ENCODE measurements around the gene ANKRD44. TPM values are rescaled to one million over a fixed set of nuclear protein-coding genes. Genes with fewer than 3 reads are reported as not detected.

Gene ANKRD44
- total RNA-seq, 4 donors from 2014 or later: 24.4 to 51.8 (median 35.7) TPM

DNA sequence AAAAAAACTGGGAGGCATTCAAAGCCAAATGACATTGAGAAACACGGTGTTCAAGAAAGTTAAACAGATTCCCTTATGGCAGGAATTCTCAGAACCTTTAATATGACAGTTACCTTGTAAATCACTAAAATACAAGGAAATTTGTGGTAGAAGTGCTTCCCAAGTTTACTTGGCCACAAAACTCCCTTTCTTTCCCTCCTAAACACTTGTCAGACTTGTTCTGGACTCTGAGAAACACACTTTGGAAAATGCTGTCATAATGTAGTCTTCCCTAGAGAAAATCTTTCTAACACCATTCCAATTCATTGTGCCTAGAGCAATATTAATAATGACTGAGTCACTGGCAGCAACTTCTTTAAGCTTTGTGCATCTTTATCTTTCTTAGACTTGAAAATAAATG lies 140.4 kb downstream of the ANKRD44 start:
- WGBS, 2 donors (ENCODE audit: low coverage in 1 of 2): 10 to 14% methylated on average over 1 of the region's 1 CpG
- Histone ChIP-seq H3K36me3 (no peaks in the 10 kb centered on the region), H3K27me3 (no peaks in the 10 kb centered on the region), H3K9me3 (no peaks in the 10 kb centered on the region), H3K4me3 (no peak overlapping the region), H3K27ac (peak overlapping the region; percentile 77 to 90 (median 80)), H3K4me1 (peaks cover 13 to 75% (median 23%) of the 10 kb centered on the region in 3 donors)
- peak; percentile 31 for ATAC-seq
- TF ChIP-seq, protein P1, sequence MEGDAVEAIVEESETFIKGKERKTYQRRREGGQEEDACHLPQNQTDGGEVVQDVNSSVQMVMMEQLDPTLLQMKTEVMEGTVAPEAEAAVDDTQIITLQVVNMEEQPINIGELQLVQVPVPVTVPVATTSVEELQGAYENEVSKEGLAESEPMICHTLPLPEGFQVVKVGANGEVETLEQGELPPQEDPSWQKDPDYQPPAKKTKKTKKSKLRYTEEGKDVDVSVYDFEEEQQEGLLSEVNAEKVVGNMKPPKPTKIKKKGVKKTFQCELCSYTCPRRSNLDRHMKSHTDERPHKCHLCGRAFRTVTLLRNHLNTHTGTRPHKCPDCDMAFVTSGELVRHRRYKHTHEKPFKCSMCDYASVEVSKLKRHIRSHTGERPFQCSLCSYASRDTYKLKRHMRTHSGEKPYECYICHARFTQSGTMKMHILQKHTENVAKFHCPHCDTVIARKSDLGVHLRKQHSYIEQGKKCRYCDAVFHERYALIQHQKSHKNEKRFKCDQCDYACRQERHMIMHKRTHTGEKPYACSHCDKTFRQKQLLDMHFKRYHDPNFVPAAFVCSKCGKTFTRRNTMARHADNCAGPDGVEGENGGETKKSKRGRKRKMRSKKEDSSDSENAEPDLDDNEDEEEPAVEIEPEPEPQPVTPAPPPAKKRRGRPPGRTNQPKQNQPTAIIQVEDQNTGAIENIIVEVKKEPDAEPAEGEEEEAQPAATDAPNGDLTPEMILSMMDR (IDR thresholded peaks at IDR 0.05): peak in 1 of 4 experiments; percentile 12
- TF ChIP-seq POLR2A (IDR thresholded peaks at IDR 0.05) (no peak), POLR2AphosphoS5 (IDR thresholded peaks at IDR 0.05) (peak; percentile 5), EP300 (IDR thresholded peaks at IDR 0.05) (no peak)

DNA sequence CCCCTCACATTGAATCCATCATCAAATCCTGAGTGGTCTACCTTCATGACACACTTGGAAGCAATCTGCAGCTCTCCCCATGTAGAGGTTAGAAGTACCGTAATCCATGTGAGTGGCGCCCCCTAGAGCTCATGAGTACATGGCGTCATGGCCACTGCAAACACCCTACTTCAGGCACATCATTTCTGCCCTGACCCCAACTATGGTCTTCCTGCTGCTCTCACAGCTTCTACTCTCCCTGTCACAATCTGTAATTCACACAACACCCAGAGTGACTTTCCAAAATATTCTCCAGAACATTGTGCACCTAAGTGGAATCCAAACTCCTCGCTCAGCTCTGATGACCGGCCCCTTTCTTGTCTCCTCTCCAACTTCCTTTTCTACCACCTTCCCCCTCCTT lies 141.9 kb downstream of the ANKRD44 start:
- Histone ChIP-seq H3K27me3 (no peaks in the 10 kb centered on the region), H3K27ac (peak overlapping the region; percentile 77 to 90 (median 80)), H3K36me3 (no peaks in the 10 kb centered on the region), H3K4me1 (peaks cover 13 to 83% (median 23%) of the 10 kb centered on the region in 3 donors), H3K9me3 (no peaks in the 10 kb centered on the region), H3K4me3 (no peak overlapping the region)
- TF ChIP-seq, protein P1 (IDR thresholded peaks at IDR 0.05): peak; percentile 62 to 79 (median 68)
- TF ChIP-seq EP300 (IDR thresholded peaks at IDR 0.05) (no peak), POLR2AphosphoS5 (IDR thresholded peaks at IDR 0.05) (peak; percentile 26), POLR2A (IDR thresholded peaks at IDR 0.05) (no peak)
- 25 to 38% methylated on average over 2 to 5 of the region's 5 CpGs for WGBS, 2 donors (ENCODE audit: low coverage in 1 of 2)
- ATAC-seq: peak; percentile 90

DNA sequence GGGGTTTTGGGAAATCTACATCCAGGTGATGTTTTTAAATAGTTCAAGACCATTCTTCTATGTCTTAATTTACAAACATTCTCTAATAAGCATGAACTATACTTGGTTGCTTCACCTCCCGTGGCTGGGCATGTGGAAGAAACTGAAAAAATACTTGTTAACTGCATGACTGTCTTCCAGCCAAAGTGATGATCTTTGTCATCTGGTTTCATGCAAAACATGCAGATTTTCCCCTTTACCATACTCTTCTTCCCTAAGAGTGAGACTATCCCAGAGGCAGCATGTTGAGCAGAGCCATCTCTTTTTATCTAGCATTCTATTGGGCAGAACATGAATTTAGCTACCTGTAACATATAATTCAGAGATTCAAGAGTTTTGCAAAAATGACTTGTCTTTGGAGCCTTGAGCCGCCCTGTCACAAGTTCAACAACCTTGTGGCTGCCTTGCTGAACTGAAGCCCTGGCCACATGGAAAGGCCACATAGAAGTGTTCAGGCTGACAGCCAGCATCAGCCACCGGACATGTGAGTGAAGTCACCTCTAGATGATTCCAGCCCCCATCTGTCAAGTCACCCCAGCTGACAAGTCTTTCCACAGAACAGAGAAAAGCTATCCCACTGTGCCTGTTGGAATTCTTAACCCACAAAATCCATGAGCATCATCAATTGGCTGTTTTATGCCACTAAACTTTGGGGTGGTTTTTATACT lies 142.8 kb downstream of the ANKRD44 start:
- H3K4me1 ChIP-seq: peaks cover 13 to 79% (median 23%) of the 10 kb centered on the region in 3 donors

DNA sequence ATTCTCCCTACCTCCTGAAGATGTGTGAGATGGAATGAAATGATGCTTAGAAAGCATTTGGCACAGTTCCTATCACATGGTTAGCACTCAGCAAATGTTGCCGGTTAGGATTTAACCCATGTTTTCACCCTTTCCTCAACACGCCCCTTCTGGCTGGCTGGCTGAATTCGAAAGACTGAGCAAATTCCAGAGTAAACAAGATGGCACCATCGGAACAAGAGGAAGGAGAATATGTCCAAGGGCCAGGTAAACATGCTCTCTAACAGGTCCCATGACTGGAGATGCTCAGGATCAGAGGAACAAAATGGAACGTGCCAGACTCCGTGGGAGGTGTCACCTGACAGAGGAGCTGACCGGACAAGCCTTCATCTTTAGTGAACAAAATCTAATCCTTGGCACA lies 145.6 kb downstream of the ANKRD44 start:
- Histone ChIP-seq H3K4me1 (peaks cover 7 to 57% (median 18%) of the 10 kb centered on the region in 3 donors), H3K36me3 (no peaks in the 10 kb centered on the region), H3K27me3 (no peaks in the 10 kb centered on the region), H3K9me3 (no peaks in the 10 kb centered on the region), H3K4me3 (no peak overlapping the region), H3K27ac (peak overlapping the region in 1 of 4 donors; percentile 67)
- WGBS, 2 donors (ENCODE audit: low coverage in 1 of 2): 76 to 92% methylated on average over 4 of the region's 7 CpGs
- TF ChIP-seq, protein P1 (IDR thresholded peaks at IDR 0.05): no peak
- TF ChIP-seq EP300 (IDR thresholded peaks at IDR 0.05) (no peak), POLR2A (IDR thresholded peaks at IDR 0.05) (no peak), POLR2AphosphoS5 (IDR thresholded peaks at IDR 0.05) (no peak)
- no peak for ATAC-seq

More for the DNA sequence above, 142.8 kb downstream of the ANKRD44 start:
- TF ChIP-seq EP300 (IDR thresholded peaks at IDR 0.05): no peak
- TF ChIP-seq, protein P1 (IDR thresholded peaks at IDR 0.05): no peak
- ATAC-seq: no peak
- Histone ChIP-seq H3K4me3 (no peak overlapping the region), H3K27ac (peak overlapping the region; percentile 77 to 90 (median 80)), H3K27me3 (no peaks in the 10 kb centered on the region), H3K36me3 (no peaks in the 10 kb centered on the region), H3K9me3 (no peaks in the 10 kb centered on the region)
- 80 to 100% methylated on average over 2 to 3 of the region's 3 CpGs for WGBS, 2 donors (ENCODE audit: low coverage in 1 of 2)

Data from gastroesophageal sphincter (tissue), 4 donors.